K562 (cell line): ENCODE results near the gene ATIC. TPM values are rescaled to one million over a fixed set of nuclear protein-coding genes. Genes with fewer than 3 reads are reported as not detected.

ENCODE experiments used
- ATAC-seq: fragments of 200-7000 bp; cut with Tn5 transposase; 3 replicates; pipeline ENCODE4 v1.9.1; 2020; ENCODE audit warnings: moderate library complexity
- BruUV-seq: library from RNA; stranded (reverse); fragments of 400-500 nt; replicated peaks from 2 replicates; lab custom pipeline; 2021; lab: Mats Ljungman, UMichigan
- CTCF ChIA-PET: fragments of 300-600 bp; formaldehyde crosslinking; extraction: SDS; loops from one replicate; lab custom pipeline; 2021; ENCODE audit warnings: low intra/inter-chr PET ratio; lab: Yijun Ruan, JAX
- POLR2A ChIA-PET: fragments of 300-600, 350-650 bp; sonication (Branson Sonifier 250); formaldehyde crosslinking; extraction: SDS; loops from one replicate; lab custom pipeline; 2021; ENCODE audit warnings: antibody characterized with exemption, inconsistent platforms; lab: Yijun Ruan, JAX
- DNase-seq, 4 experiments: peaks; one replicate each; pipeline versions ENCODE4 v3.0.0 to v3.0.0-alpha.2; 2011 to 2018; ENCODE audit warnings: low spot score in 3 of 4, mixed read lengths in 3 of 4; ENCODE audit errors: extremely low read depth in 1 of 4
- FAIRE-seq: peaks from 2 replicates; lab custom pipeline; 2011; peaks lifted over from hg19 to GRCh38; lab: Jason Lieb, UNC
- H2AFZ ChIP-seq: 2 replicates; pipeline ENCODE4 v1.6.0; 2011; ENCODE audit warnings: low read depth, low read length, control low read depth, inconsistent platforms
- H3K27ac ChIP-seq: fragments of 200-600 bp; 3 replicates; pipeline ENCODE4 v1.8.0; 2011; ENCODE audit warnings: low read depth, mild to moderate bottlenecking, control low read depth, inconsistent platforms, low read length, moderate library complexity, mixed read lengths; ENCODE audit errors: extremely low read depth
- H3K27me3 ChIP-seq, 2 experiments: fragments of 300-600 bp in 1 of 2; 2 replicates in 1 of 2; 3 replicates in 1 of 2; pipeline versions ENCODE4 v1.6.0 to v1.8.0; 2011; ENCODE audit warnings: inconsistent platforms in 2 of 2, low read length in 2 of 2, mild to moderate bottlenecking in 1 of 2, mixed read lengths in 1 of 2, moderate library complexity in 1 of 2; ENCODE audit not compliant: control insufficient read depth in 2 of 2, insufficient read depth in 2 of 2
- H3K36me3 ChIP-seq: fragments of 300-600 bp; 3 replicates; pipeline ENCODE4 v1.8.0; 2011; ENCODE audit warnings: mild to moderate bottlenecking, low read length, inconsistent platforms; ENCODE audit not compliant: control insufficient read depth, insufficient read depth
- H3K4me1 ChIP-seq, 2 experiments: fragments of 200-600 bp in 1 of 2; replicated peaks in 1 of 2; 2 replicates in 1 of 2; 3 replicates in 1 of 2; pipeline versions ENCODE4 v1.5.1 to v1.8.0; 2011; ENCODE audit warnings: inconsistent platforms in 2 of 2, low read length in 2 of 2, mild to moderate bottlenecking in 1 of 2, mixed read lengths in 1 of 2, moderate library complexity in 1 of 2; ENCODE audit not compliant: control insufficient read depth in 2 of 2, insufficient read depth in 2 of 2
- H3K4me2 ChIP-seq: 2 replicates; pipeline ENCODE4 v1.6.1; 2011; ENCODE audit warnings: low read length, control low read depth, inconsistent platforms, mixed read lengths; ENCODE audit not compliant: insufficient read depth
- H3K4me3 ChIP-seq: fragments of 200-600 bp; sonication (generic), shearing (Covaris generic); 2 replicates; pipeline ENCODE4 v1.5.1; 2016; ENCODE audit warnings: control low read depth, inconsistent platforms
- H3K79me2 ChIP-seq: fragments of 200-600 bp; 3 replicates; pipeline ENCODE4 v1.8.0; 2011; ENCODE audit warnings: low read length, inconsistent platforms; ENCODE audit not compliant: control insufficient read depth, insufficient read depth
- H3K9ac ChIP-seq, 2 experiments: 2 replicates each; pipeline versions ENCODE4 v1.6.0 to v1.6.1; 2011; ENCODE audit warnings: low read depth in 2 of 2, low read length in 2 of 2, control low read depth in 1 of 2, inconsistent platforms in 1 of 2, mild to moderate bottlenecking in 1 of 2, mixed read lengths in 1 of 2; ENCODE audit not compliant: insufficient read depth in 1 of 2
- H3K9me1 ChIP-seq: one replicate; pipeline ENCODE4 v1.6.0; 2011; ENCODE audit warnings: inconsistent platforms, mild to moderate bottlenecking, low read length, moderate library complexity; ENCODE audit not compliant: control insufficient read depth, insufficient read depth
- H3K9me3 ChIP-seq: replicated peaks from 2 replicates; pipeline ENCODE4 v1.5.1; 2011; ENCODE audit warnings: low read depth, low read length, inconsistent platforms; ENCODE audit not compliant: control insufficient read depth, insufficient read depth
- H4K20me1 ChIP-seq: replicated peaks from 2 replicates; pipeline ENCODE4 v1.6.1; 2011; ENCODE audit warnings: low read length, inconsistent platforms, mixed read lengths; ENCODE audit not compliant: control insufficient read depth, insufficient read depth
- E2F3 ChIP-seq: fragments of 250-450 bp; sonication (Bioruptor Pico); IDR thresholded peaks from 2 replicates; pipeline ENCODE4 v1.4.0; 2020; ENCODE audit warnings: mild to moderate bottlenecking
- FOXJ3 ChIP-seq: sonication (generic); formaldehyde crosslinking; IDR thresholded peaks from 2 replicates; pipeline ENCODE4 v1.4.0; 2020; ENCODE audit warnings: mild to moderate bottlenecking, missing genetic modification reagents
- HNRNPL ChIP-seq: fragments of 200-400 bp; formaldehyde crosslinking; IDR thresholded peaks from 2 replicates; pipeline ENCODE4 v1.6.1; 2017; ENCODE audit warnings: low read depth, mild to moderate bottlenecking, low read length
- IFI16 ChIP-seq: fragments of 250-450 bp; sonication (Bioruptor Pico); IDR thresholded peaks from 2 replicates; pipeline ENCODE4 v2.1.2; 2022; ENCODE audit warnings: mild to moderate bottlenecking, inconsistent platforms
- RNF2 ChIP-seq: sonication (generic); IDR thresholded peaks from 2 replicates; pipeline ENCODE4 v1.6.1; 2016
- ZC3H11A ChIP-seq: IDR thresholded peaks from 2 replicates; pipeline ENCODE4 v1.6.1; 2012; ENCODE audit warnings: low read depth, low read length, improper control_type of control experiment
- ZFX ChIP-seq: sonication (generic); formaldehyde crosslinking; IDR thresholded peaks from 2 replicates; pipeline ENCODE4 v1.8.0; 2022; ENCODE audit warnings: mild to moderate bottlenecking, missing genetic modification reagents, moderate library complexity
- WGBS: fragments of 100-300 bp; shearing (Covaris generic); methylation state at CpG from one replicate; pipeline ENCODE4 v1.1.6; 2016; ENCODE audit warnings: low coverage, mixed read lengths; ENCODE audit not compliant: insufficient coverage; ENCODE audit errors: missing lambda C conversion rate; 5-methylcytosine and 5-hydroxymethylcytosine counted together
- in situ Hi-C: fragments of 300-500 bp; cut with MboI; formaldehyde crosslinking; loops from 4 replicates; pipeline ENCODE4 v1.15.0; 2018; ENCODE audit warnings: inconsistent platforms, mixed read lengths
- intact Hi-C: fragments of 100-400 bp; cut with micrococcal nuclease; formaldehyde crosslinking; loops from 2 replicates; pipeline ENCODE4 v1.14.2; 2022
- polyA plus RNA-seq, 8 experiments: library from polyadenylated mRNA; depleted of rRNA in 4 of 8; stranded (reverse) in 5 of 8; unstranded in 3 of 8; fragments of >200 nt; fragmentation: Nextera tagmentation in 2 of 8; fragmentation: Illumina TruSeq in 1 of 8; extraction: Ambion mirVana in 2 of 8; extraction: Trizol in 1 of 8; gene quantifications; 2 replicates each; pipeline versions ENCODE4 v1.2.1 to v1.2.3, GENCODE V29; 2011 to 2014; ENCODE audit warnings: inconsistent platforms in 1 of 8, missing spikeins in 1 of 8
- total RNA-seq, 7 experiments: library from RNA; depleted of rRNA in 6 of 7; stranded (reverse); fragments of >200 nt in 6 of 7; fragmentation: Illumina TruSeq in 2 of 7; extraction: Trizol in 2 of 7; gene quantifications; 2 replicates each; pipeline versions ENCODE4 v1.2.1 to v1.2.3, GENCODE V29; 2011 to 2021; ENCODE audit warnings: low replicate concordance in 1 of 7

Gene ATIC
- total and polyA plus RNA-seq, 9 of the 15 experiments (the other 6 are each of a cell fraction or from before 2014, with no cell fraction given), result 45.6 to 480 (median 212) TPM

GRCh38 chr2:215397632-215398341, 85.9 kb downstream of the ATIC start:
- intact Hi-C loops (no loop called here), in situ Hi-C loops (no loop called here)
- Histone ChIP-seq H3K27me3 (no peaks in the 10 kb centered on the region), H3K9me3 (no peaks in the 10 kb centered on the region), H3K4me3 (no peak overlapping the region), H3K4me1 (no peaks in the 10 kb centered on the region), H3K27ac (no peak overlapping the region), H4K20me1 (no peaks in the 10 kb centered on the region), H3K4me2 (no peak overlapping the region), H2AFZ (no peak overlapping the region), H3K9me1 (no peaks in the 10 kb centered on the region), H3K36me3 (peaks cover 3% of the 10 kb centered on the region; the same call in 1 of the 3 replicates), H3K9ac (no peak overlapping the region), H3K79me2 (no peaks in the 10 kb centered on the region)
- TF ChIP-seq HNRNPL (no peak), IFI16 (no peak)
- 40% methylated on average over 6 of the region's 9 CpGs for WGBS
- FAIRE-seq, result no peak
- CTCF ChIA-PET, result interaction anchor here (0.6 kb wide), 1 partner anchor 110 kb away, joined by 3 read pairs; no protein-coding TSS in a partner anchor
- BruUV-seq, result no TSS peak
- no peak for ATAC-seq
- DNase-seq, result no peak
- POLR2A ChIA-PET, result no interaction called here

GRCh38 chr2:215399067-215399716, 87.3 kb downstream of the ATIC start:
- no peak for DNase-seq
- ChIA-PET POLR2A (interaction anchor here (0.9 kb wide), 1 partner anchor 12 kb away, joined by 3 read pairs; no protein-coding TSS in a partner anchor), CTCF (interaction anchor here (0.6 kb wide), 1 partner anchor 641 kb away, joined by 3 read pairs; no protein-coding TSS in a partner anchor)
- Histone ChIP-seq H3K9me1 (no peaks in the 10 kb centered on the region), H3K79me2 (no peaks in the 10 kb centered on the region), H3K27me3 (no peaks in the 10 kb centered on the region), H2AFZ (no peak overlapping the region), H3K27ac (no peak overlapping the region), H3K9me3 (no peaks in the 10 kb centered on the region), H3K4me1 (no peaks in the 10 kb centered on the region), H3K9ac (no peak overlapping the region), H3K4me2 (no peak overlapping the region), H4K20me1 (no peaks in the 10 kb centered on the region), H3K4me3 (no peak overlapping the region), H3K36me3 (peaks cover 3% of the 10 kb centered on the region; the same call in 1 of the 3 replicates)
- intact Hi-C loops, result no loop called here
- in situ Hi-C loops, result no loop called here
- WGBS, result 35% methylated on average over 3 of the region's 3 CpGs
- no TSS peak for BruUV-seq
- no peak for FAIRE-seq
- ATAC-seq, result no peak
- TF ChIP-seq ZFX, result no peak
- TF ChIP-seq RNF2, result no peak
- no peak for TF ChIP-seq FOXJ3 (CRISPR knock-in tag)
- TF ChIP-seq E2F3, result no peak
- no peak for TF ChIP-seq ZC3H11A
